GM10847 (cell line): ENCODE data around the gene ZP2.

Source experiments
- POLR2A ChIP-seq: IDR thresholded peaks from 2 replicates; pipeline ENCODE4 v1.6.1; 2011; ENCODE audit not compliant: insufficient read length; ENCODE audit errors: extremely low read depth

Gene ZP2

DNA sequence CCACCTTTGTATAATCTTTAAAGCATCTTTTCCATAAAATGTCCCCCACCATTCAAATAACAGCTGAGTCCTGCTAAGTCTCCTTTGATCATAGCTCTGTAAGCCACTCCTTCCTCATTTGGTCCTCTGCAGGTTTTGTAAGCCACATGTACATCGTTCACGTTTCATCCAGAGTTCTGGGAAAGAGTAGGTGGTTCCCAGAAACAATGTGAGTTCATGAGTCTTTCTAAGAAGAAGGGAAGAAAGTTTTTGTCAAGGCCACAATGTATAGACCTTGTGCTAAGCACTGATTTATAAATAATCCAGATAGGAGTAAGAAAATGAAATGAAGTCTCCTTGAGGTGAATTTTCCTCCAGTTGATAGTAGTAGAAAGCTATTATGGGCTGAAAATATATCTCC, 13.4 kb upstream of the ZP2 start:
- TF ChIP-seq POLR2A, result no peak

- no peak for TF ChIP-seq POLR2A
These were observed 12.4 kb upstream of the ZP2 start for GRCh38 chr16:21223787-21224186.

DNA sequence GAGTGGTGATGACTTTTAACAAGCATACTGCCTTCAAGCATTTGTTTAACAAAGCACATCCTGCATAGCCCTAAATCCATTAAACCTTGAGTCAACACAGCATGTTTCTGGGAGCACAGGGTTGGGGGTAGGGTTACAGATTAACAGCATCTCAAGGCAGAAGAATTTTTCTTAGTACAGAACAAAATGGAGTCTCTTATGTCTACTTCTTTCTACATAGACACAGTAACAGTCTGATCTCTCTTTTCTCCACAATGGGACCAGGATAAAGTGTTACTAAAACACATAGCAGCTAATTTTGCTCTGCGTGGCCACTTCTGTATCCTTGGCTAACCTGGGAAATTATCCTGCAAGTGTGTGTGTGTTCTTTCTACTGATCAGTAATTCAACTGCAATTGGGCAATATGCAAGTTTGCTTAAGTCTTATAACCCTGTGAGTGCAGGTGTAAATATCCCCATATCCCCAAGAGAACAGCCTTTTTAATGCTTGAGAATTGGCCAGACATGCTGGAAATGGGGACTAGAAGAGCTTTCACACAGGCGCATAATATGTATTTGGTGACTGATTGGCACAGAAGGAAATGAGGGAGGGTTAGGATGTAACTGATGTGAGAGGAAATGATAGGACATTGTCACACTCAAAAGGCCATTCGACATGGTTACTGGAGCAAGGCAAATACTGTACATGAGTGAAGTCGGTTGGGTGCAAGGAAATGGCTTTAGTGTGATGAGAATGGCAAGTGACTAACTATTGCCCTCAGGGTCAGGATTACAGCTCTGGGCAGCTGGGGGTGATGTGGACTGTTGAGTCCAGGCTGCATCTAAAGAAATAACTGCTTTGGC, 11.3 kb upstream of the ZP2 start:
- TF ChIP-seq POLR2A, result no peak

DNA sequence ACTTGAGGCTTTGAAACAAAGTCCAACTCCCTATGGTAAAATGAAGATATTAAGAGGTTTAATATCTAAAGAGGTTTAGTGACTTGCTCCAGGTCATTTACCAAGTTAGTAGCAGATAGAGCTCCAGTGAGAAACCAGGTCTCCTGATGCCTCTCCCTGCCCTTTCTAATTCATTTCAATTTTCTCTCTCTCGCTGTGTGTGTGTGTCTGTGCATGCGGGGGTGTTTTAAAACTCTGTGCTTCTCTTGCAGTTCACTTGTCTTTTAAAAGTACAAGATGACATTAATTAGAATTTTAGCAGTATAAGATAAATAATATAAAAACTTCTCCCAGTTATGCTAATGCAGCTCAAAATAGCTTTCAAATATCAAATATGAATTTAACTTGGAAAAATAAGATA, 8.2 kb upstream of the ZP2 start:
- TF ChIP-seq POLR2A, result no peak

DNA sequence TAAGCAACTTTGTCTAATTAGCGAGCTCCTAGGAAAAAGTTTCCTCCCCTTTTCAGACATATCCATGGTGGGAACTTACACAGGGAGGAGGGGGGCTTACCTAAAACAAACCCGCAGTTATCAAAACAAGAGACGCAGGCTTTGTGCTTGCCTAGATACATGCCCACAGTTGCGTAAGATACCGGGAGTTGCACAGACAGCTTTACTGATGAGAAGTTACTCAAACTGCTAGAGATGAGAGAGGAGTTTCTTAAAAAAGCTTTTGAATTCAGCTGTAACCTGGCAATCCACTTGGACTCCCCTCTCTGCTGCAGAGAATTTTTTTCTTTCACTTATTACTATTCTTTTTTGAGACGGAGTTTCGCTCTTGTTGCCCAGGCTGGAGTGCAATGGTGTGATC, 6.8 kb upstream of the ZP2 start:
- TF ChIP-seq POLR2A, result no peak

DNA sequence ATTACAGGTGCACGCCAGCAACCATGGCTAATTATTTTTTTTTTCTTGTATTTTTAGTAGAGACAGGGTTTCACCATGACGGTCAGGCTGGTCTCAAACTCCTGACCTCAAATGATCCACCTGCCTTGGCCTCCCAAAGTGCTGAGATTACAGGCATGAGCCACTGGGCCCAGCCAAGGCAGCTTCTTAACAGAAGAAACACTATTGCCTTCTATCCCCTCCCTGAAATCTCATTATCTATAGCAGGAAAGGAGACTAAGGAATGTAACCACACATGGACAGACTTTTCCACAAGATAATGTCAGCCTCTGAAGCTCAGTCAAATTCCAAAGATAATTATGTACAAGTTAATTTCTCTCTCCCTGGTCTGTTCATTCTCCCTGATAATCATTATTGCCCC, 5.7 kb upstream of the ZP2 start:
- TF ChIP-seq POLR2A, result no peak

DNA sequence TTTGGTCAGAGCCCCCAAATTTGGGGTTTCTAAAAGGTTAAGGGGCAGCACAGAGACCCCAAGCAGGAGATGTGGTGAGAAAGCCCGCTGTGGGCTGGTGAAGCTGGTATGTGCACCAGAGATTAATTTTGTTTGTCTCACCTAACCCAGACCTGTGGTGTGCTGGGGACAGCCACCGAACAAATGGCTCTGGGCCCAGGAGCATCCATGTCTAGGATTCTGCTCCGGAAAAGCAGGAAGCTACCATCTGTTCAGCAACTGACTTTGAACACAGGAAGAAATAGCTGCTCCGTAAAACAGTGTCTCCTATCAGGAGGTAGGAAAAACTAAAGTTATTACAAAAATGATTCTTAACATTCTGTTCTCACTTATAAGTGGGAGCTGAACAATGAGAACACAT, 2.7 kb upstream of the ZP2 start:
- TF ChIP-seq POLR2A, result no peak

- TF ChIP-seq POLR2A, result no peak
These were observed 2.7 kb downstream of the ZP2 start for GRCh38 chr16:21208446-21209230.

DNA sequence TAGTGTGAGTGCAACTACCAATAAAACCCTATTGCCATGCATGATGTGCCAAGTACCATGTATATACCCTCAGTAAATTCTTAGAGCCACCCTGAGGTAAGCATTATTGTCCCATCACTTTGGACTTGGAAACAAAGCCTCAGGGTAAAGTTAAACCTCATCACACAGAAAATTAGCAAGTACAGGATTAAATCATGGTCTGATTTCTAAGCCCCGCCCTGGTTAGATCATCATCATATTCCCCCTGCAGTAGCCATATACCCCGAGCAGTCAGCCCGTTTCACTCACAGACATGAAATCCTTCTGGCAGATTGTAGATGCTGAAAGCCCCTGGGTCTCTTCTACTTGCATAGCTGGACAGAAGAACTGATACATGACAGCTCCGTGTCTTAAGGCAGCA, 4.8 kb downstream of the ZP2 start:
- TF ChIP-seq POLR2A, result no peak

- no peak for TF ChIP-seq POLR2A
These were observed 6.1 kb downstream of the ZP2 start for GRCh38 chr16:21205303-21205702.

DNA sequence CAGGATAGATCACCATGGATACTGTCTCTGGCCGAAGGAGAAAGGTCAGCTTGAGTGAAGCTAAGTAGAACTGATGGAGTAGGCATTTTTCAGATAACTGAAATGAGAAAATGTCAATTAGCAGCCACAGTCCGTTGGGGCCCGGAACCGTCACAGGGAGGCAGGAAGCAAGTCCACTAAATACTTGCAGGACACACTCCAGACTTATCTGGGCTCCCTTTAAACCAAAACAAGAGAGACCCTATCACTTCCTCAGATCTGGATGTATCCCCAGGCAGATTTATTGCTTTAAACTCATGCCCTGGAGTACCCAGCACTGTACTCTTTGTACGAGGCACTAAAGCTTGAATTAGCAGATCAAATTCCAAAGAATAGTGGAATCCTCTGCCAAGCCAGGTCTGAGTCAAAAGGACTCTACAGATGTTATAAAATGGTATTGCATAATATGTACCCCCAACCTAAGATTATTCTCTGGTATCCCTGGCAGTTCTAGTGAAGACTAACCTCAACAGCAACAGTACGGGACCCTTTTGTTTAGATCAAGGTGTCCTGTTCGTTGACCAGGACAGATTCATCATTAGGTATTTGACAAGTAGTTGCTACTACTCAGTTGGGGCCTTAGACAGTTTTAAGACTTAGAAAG, 8.1 kb downstream of the ZP2 start:
- no peak for TF ChIP-seq POLR2A

DNA sequence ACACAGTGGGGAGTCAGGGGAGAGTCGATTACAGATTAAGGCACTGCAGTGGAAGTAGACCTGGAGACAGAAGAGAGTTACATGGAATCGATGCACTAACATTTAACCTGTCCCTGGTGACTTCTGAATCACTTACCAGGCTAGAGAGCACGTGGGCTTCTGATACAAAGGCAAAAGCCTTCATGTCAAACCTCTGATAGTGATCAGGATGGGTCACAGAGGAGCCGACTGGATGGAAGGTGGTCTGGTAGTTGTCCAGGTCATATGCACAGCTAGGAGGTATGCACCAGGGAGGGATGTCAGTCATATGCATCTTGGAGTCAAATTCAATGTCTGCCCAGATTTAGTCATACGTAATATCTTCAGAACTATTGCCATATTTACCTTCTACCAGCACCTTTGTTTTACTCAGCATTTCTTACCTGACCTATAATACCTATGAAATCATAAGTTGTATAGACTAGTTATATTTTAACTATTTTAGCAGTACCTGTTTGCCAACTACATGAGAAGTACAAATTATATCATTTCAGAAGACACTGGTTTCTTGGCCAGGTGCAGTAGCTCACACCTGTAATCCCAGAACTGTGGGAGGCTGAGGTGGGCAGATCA, 11.7 kb downstream of the ZP2 start:
- TF ChIP-seq POLR2A, result no peak

DNA sequence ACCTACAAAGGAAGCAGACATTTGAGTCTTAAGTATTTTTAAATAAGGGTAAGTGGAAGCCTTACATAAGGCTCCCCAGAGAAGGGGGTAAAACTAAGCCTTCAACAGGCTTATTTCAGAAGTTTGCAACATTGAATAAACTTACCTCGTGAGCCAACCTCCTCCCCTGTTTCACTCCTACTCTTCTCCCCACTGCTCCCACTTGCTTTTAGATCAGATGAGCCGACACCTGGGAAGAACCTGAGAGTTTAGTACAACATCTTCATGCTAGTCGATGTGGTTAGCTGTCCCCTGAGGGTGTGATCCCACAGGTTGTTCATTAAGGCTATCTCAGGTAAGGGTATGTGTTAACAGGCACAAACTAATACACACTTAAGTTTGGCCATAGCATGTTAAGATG, 13.8 kb downstream of the ZP2 start:
- no peak for TF ChIP-seq POLR2A

DNA sequence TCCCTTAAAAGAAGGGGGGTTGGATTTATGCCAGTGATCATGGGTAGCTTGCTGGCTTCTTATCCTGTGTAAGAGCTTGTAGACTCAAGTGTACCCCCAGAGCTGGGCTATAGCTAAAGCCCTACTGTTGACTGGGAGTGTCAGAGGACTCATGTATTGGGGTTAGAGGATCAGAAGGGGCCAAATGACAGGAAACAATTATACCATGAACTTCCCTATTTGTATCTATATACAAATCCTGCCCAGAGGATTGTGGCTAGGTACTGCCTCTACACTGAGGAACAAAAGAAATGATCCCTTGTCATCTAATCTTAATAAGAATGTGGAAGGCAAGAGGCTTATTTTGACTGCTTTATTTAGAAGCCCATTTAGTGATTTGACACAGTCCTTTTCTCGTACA, 14.3 kb downstream of the ZP2 start:
- no peak for TF ChIP-seq POLR2A

DNA sequence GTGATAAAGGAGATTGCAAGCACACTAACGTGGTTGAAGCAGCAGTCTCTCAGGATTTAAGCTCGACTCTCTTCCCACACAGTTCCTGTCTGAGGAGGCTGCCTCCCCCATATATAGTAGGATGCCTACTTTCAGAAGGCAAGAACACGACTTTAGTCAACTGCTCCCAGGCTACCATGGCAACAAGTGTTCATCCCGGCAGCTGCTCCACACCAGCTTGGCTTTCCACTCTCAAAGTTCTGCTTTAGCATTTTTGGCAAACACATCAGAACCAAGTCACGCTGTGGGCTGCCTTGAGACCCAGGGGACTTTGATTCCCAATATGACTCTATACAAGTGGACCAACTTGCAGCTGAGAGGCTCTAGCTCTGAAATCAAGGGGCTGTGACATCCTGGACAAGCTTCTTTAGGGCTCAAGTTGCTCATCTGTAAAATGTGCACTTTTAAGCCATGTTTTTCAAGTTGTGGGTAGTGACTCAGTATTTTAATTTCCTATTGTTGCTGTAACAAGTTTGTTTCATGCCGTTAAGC, 16.5 kb downstream of the ZP2 start:
- TF ChIP-seq POLR2A, result no peak
